ENCODE measurements around the gene CUX1.
"Not testable (repeated sequence)": the region's sequence is repeated elsewhere in the genome, so short reads cannot be mapped to it uniquely, and the experiment has no call there.

Gene CUX1

DNA sequence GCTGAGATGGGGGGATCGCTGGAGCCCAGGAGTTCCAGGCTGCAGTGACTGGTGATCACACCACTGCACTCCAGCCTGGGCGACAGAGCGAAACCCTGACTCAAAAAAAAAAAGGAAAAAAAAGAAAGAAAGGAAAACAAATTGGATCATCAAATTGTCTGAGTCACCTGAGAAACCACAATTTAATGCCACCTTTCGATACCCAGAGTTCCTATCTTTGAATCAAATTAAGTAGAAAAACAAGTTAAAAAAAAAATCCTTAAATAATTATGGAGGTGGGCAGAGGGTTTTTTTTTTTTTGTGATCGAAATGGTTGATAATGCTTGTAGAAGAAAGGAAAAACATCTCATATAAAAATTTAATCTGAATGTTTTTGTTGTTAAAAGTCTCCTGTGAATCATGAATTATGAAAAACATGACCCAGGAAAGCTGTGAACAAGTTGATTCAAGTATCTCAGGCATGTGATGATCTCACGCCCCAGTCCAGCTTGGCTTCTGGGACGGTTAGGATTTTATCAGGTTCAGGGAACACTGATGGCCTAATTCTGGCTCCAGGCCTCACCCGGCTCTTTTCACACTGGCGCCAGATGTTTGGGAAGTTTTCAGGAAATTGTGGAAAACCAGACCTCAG lies 25.3 kb upstream of the CUX1 start:
- no peak for TF ChIP-seq PAX5 (IDR thresholded peaks at IDR 0.05; ENCODE audit: insufficient read depth, low read length, severe bottlenecking)
- no peak for TF ChIP-seq POU2F2 (IDR thresholded peaks at IDR 0.05; ENCODE audit: low read depth, low read length)
- TF ChIP-seq POLR2A (IDR thresholded peaks at IDR 0.05; ENCODE audit: low read depth, low read length): no peak
- TF ChIP-seq SPI1 (IDR thresholded peaks at IDR 0.05; ENCODE audit: low read depth, low read length): no peak
- DNase-seq (ENCODE audit: insufficient read length, low spot score) (no peak), FAIRE-seq (no peak)

- FAIRE-seq; DNase-seq (ENCODE audit: insufficient read length, low spot score): not testable (repeated sequence)
Observed at GRCh38 chr7:101792682-101793071, 24.7 kb upstream of the CUX1 start.

DNA sequence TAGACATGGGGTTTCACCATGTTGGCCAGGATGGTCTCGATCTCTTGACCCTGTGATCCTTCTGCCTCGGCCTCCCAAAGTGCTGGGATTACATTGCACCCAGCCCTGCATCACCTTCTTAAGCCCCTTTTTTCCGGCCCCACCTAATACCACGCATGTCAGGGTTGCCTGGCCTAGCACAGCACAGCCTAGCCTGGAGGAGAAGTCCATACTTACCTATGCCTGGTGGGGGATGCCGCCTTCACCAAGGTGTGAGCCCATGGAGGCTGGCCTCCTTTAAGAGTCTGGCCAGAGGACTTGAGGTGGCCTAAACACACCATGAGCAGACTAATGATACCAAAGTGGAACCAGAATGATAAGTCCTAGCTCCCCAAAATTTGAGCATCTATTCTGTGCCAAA lies 22.0 kb upstream of the CUX1 start:
- no peak for DNase-seq (ENCODE audit: insufficient read length, low spot score)
- no peak for FAIRE-seq
- TF ChIP-seq POLR2A (IDR thresholded peaks at IDR 0.05; ENCODE audit: low read depth, low read length) (no peak), SPI1 (IDR thresholded peaks at IDR 0.05; ENCODE audit: low read depth, low read length) (no peak), POU2F2 (IDR thresholded peaks at IDR 0.05; ENCODE audit: low read depth, low read length) (no peak), TAF1 (IDR thresholded peaks at IDR 0.05; ENCODE audit: low read depth, low read length) (no peak), POLR2AphosphoS5 (IDR thresholded peaks at IDR 0.05; ENCODE audit: low read depth, low read length) (no peak), PAX5 (IDR thresholded peaks at IDR 0.05; ENCODE audit: insufficient read depth, low read length, severe bottlenecking) (no peak)

DNA sequence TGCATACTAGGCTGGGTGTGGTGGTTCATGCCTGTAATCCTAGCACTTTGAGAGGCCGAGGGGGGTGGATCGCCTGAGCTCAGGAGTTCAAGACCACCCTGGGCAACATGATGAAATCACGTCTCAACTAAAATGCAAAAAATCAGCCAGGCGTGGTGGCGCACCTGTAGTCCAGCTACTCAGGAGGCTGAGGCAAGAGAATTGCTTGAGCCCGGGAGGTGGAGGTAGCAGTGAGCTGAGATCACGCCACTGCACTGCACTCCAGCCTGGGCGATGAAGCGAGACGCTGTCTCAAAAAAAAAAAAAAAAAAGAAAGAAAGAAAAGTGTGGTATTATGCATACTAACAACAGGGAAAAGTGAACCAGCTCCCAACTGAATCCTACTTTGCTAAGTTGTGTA lies 19.3 kb upstream of the CUX1 start:
- not testable (repeated sequence) for FAIRE-seq; DNase-seq (ENCODE audit: insufficient read length, low spot score)

DNA sequence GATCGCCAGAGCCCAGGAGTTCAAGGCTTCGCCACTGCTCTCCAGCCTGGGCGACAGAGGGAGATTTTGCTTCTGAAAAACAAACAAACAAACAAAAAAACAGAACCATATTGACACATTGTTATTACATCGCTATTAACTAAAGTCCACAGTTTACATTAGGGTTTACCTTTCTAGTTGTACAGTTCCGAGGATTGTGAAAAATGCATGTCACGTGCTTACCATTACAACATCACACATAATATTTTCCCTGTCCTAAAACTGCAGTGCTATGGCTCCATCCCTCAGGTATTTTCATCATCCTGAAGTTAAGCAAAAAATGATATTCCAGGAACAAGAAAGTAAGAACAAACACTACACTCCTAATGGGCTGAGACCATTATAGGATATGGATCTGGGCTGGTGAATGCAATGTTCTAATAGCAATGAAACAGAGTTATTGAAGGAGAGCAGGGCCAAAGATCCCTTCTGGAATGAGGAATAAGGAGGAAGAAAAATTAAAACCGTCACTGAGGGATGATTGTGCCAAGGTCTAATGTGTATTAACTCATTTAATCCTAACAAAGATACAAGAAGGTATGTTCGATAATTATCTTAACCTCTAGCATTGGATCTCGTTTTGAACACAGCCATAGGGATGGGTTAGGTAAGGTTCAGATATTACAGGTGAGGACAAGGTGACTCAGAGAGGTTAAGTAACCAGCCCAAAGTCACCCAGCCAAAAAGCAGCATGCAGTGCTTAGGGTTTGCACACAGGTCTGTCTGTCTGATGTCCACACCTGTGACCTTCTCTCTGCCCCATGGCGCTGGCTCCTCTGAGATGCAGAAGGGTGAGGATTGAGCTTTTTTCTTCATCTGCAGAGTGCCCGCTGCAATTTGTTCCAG lies 14.0 kb upstream of the CUX1 start:
- DNase-seq (ENCODE audit: insufficient read length, low spot score) (no peak), FAIRE-seq (no peak)
- no peak for TF ChIP-seq POU2F2 (IDR thresholded peaks at IDR 0.05; ENCODE audit: low read depth, low read length)
- no peak for TF ChIP-seq POLR2AphosphoS5 (IDR thresholded peaks at IDR 0.05; ENCODE audit: low read depth, low read length)
- TF ChIP-seq SPI1 (IDR thresholded peaks at IDR 0.05; ENCODE audit: low read depth, low read length): no peak
- no peak for TF ChIP-seq PAX5 (IDR thresholded peaks at IDR 0.05; ENCODE audit: insufficient read depth, low read length, severe bottlenecking)
- TF ChIP-seq POLR2A (IDR thresholded peaks at IDR 0.05; ENCODE audit: low read depth, low read length): no peak
- TF ChIP-seq TAF1 (IDR thresholded peaks at IDR 0.05; ENCODE audit: low read depth, low read length): no peak

More for the DNA sequence above, 19.3 kb upstream of the CUX1 start:
- TF ChIP-seq PAX5 (IDR thresholded peaks at IDR 0.05; ENCODE audit: insufficient read depth, low read length, severe bottlenecking): peak; percentile 11

GRCh38 chr7:101804088-101804963 lies 13.1 kb upstream of the CUX1 start:
- FAIRE-seq (no peak), DNase-seq (ENCODE audit: insufficient read length, low spot score) (no peak)
- TF ChIP-seq SPI1 (IDR thresholded peaks at IDR 0.05; ENCODE audit: low read depth, low read length) (no peak), PAX5 (IDR thresholded peaks at IDR 0.05; ENCODE audit: insufficient read depth, low read length, severe bottlenecking) (no peak), POU2F2 (IDR thresholded peaks at IDR 0.05; ENCODE audit: low read depth, low read length) (no peak), POLR2A (IDR thresholded peaks at IDR 0.05; ENCODE audit: low read depth, low read length) (no peak), TAF1 (IDR thresholded peaks at IDR 0.05; ENCODE audit: low read depth, low read length) (no peak), POLR2AphosphoS5 (IDR thresholded peaks at IDR 0.05; ENCODE audit: low read depth, low read length) (no peak)

DNA sequence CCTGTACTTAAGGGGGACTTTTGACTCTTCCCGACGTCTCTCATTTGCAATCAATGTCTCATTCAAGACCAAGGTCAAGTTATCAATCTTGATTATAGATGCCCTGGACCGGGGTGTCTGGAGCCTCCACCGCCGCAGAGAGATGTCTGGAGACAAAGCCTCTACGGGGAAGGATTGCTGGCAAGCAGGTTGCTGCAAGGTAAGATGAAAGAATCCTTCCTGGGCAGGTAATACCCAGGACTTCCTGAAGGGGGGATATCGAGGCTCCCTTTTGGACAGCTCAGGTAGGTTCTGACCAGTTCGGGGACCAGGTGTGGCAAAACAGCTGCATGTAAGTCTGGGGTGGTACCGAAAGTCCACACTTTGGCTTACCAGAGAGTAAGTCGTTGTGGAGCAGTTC lies 12.5 kb upstream of the CUX1 start:
- DNase-seq (ENCODE audit: insufficient read length, low spot score) (no peak), FAIRE-seq (no peak)
- TF ChIP-seq POLR2A (IDR thresholded peaks at IDR 0.05; ENCODE audit: low read depth, low read length): no peak
- no peak for TF ChIP-seq PAX5 (IDR thresholded peaks at IDR 0.05; ENCODE audit: insufficient read depth, low read length, severe bottlenecking)
- no peak for TF ChIP-seq SPI1 (IDR thresholded peaks at IDR 0.05; ENCODE audit: low read depth, low read length)
- no peak for TF ChIP-seq POLR2AphosphoS5 (IDR thresholded peaks at IDR 0.05; ENCODE audit: low read depth, low read length)
- no peak for TF ChIP-seq TAF1 (IDR thresholded peaks at IDR 0.05; ENCODE audit: low read depth, low read length)
- no peak for TF ChIP-seq POU2F2 (IDR thresholded peaks at IDR 0.05; ENCODE audit: low read depth, low read length)

DNA sequence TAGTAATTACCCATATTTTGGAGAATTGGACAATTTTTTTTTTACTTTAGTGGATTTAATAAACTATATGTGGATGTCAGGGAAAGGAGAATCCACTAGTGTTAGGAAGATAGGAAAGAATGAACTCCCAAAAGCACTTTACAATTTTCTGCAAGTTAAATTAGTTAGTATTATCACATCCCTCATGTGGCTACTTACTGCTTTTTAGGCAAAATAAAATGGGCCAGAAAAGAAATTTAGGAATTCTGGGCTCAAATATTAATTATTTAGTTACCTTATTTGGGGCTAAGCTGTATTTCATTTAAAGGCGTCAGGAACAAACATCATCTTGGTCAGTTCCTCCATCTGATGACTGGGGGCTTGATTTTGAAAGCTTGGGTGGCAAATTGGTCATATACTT lies 4.8 kb upstream of the CUX1 start:
- no peak for FAIRE-seq
- DNase-seq (ENCODE audit: insufficient read length, low spot score): no peak

GRCh38 chr7:101813402-101814019 lies 3.9 kb upstream of the CUX1 start:
- FAIRE-seq (peak; percentile 28), DNase-seq (ENCODE audit: insufficient read length, low spot score) (no peak)
- no peak for TF ChIP-seq POLR2A (IDR thresholded peaks at IDR 0.05; ENCODE audit: low read depth, low read length)

More for the DNA sequence above, 4.8 kb upstream of the CUX1 start:
- TF ChIP-seq POLR2A (IDR thresholded peaks at IDR 0.05; ENCODE audit: low read depth, low read length) (no peak), PAX5 (IDR thresholded peaks at IDR 0.05; ENCODE audit: insufficient read depth, low read length, severe bottlenecking) (no peak), POLR2AphosphoS5 (IDR thresholded peaks at IDR 0.05; ENCODE audit: low read depth, low read length) (no peak), TAF1 (IDR thresholded peaks at IDR 0.05; ENCODE audit: low read depth, low read length) (no peak), SPI1 (IDR thresholded peaks at IDR 0.05; ENCODE audit: low read depth, low read length) (no peak), POU2F2 (IDR thresholded peaks at IDR 0.05; ENCODE audit: low read depth, low read length) (no peak)

Measured in GM12891 (cell line).